Measurements from ENCODE around the gene CCDC54.
"Not testable (repeated sequence)": the region's sequence is repeated elsewhere in the genome, so short reads cannot be mapped to it uniquely, and the experiment has no call there.

Gene CCDC54

DNA sequence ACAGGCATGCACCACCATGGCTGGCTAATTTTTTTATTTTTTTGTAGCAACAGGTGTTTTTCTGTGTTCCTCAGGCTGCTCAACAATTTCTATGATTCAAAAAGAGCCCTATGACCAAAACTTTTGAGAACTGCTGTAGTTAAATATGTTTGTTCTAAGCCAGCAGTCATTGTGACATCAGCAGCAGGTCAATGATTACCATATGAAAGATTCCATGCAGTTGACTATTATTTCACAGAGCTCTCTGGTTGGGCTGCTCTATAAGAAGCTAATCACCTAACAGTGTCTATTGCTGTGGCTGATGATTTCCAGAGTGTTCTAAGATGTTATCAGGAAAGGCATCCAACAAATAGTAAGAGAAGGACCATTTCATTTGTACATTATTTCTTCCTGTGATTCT lies at the start of gene CCDC54:
Gene CCDC54 (plus strand): TSS at position 289 of the 400 bp plus-strand sequence. CDS start 149 bp downstream, outside the sequence.
- DNase-seq = no peak

DNA sequence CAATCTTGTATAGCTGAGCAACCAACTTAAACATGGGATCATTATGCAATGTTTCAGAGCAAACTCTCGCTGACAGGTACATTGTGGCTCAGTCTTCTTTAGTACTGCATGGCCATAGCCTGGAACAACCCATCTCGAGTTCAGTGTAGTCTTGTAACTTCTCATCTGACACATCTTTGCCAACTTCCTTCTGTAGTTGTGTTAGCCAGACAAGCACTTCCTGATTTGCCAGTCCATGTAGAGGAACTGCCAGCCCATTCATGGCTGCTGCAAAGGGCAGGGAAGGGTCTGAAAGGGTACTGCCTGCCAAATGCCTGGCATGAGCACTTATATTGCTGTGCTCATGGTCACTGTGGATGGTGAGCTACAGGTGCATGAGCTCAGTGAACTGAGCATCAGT lies 49.2 kb upstream of the CCDC54 start:
- DNase-seq = no peak

DNA sequence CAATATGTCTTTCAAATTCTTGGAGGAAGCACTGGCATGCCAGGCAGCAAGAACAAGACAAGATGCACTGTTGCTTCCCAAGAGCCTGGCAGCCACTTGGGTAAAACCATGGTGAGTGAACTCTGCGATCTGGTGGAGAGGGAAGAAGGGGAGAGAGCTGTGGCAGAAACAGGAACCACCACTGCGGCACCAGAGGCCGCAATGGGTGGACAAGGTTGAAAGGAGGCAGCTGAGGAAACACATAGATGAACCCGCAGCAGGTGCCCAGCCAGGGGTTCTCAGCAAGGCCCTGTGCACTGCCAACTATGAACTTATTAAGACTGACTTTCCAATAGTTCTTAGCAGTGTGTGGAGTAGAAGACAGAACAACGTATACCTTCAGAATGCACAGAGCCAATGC lies 48.2 kb upstream of the CCDC54 start:
- no peak for DNase-seq

DNA sequence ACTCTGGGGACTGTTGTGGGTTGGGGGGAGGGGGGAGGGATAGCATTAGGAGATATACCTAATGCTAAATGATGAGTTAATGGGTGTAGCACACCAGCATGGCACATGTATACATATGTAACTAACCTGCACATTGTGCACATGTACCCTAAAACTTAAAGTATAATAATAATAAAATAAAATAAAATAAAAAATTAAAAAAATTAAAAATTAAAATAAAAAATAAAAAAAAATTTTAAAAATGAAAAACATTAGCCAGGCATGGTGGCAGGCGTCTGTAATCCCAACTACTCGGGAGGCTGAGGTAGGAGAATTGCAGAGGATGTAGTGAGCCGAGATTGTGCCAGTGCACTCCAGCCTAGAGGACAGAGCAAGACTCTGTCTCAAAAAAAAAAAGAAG lies 37.5 kb upstream of the CCDC54 start:
- not testable (repeated sequence) for DNase-seq

DNA sequence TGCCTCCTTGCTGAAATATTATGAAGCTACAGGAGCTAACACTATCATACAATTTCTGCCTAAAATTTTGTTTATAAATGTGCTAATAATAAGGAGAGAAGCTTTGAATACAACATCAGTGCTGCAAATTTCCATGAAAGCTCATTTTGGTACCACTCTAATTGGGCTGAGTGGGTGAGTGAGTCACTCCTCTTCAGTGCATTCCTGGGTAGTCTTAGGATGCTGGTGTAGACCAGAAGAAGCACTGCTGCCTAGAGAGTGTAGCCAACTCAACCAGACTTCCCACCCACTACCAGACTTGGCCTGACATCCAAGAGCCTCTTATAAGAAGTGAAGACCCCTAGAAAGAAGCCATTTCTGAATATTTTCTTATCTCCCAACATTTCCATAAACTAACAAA lies 32.5 kb upstream of the CCDC54 start:
- DNase-seq = no peak

DNA sequence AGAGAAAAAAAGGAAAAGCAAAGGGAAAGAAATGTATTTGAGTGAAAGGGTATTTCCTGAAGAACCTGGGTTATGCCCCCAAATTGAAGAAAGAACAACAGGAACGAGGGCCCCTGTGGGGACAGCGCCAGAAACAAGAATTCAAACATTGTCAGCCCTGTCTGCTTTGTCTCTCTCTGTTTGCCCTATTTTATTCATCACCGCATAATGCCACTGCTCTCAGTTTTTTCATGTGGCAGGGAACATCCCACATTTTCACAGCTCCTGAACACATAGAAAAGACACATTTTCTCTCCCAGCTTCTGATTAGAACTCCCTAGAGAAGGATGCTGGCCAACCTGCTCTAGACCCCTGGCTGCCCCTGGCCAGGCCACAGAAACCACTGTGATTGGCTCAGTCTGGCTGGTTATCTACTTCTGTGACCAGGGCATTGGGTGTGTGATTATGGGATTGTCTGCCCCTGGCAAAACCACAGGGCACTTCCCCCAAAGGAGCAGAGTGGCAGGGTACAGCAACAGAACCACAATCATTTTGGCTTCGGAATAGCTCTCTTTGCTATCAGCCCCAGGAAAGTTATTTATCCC lies 31.3 kb upstream of the CCDC54 start:
- no peak for DNase-seq

DNA sequence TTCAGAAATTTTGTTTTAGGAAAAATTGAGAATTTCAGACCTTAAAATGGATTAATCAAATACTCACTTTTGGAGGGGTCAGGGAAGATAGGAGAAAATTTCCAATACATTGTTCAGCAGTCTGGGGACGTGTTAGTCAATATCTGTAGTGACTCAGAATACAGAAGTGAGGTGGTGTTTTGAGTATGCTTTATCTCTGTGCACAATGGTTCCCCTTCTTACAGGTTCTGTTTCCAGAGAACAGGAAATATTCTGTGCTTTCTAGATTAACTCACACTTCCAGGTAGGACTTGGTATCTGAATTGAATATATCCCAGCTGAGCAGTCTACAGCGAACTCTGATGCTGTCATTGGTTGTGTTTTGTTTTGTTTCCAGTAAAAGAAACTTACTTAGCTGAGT lies 30.7 kb upstream of the CCDC54 start:
- DNase-seq = no peak

DNA sequence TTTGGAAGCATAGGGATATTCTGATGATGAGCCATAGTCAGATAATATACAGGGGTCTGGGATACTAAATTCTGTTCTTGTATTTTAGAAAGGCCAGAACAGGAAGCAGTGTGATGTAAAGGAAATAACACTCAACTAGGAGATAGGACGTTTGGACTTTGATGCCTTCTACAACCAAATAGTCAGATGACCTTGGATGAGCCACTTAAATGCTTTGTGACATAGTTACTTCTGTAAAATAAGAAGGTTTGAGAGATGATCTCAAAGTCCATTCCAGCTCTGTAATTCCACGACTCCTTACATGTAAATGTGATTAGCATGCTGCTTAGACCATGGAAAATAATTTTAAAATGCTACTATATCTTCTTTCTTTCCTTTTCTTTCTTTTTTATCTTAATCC lies 29.5 kb upstream of the CCDC54 start:
- no peak for DNase-seq

DNA sequence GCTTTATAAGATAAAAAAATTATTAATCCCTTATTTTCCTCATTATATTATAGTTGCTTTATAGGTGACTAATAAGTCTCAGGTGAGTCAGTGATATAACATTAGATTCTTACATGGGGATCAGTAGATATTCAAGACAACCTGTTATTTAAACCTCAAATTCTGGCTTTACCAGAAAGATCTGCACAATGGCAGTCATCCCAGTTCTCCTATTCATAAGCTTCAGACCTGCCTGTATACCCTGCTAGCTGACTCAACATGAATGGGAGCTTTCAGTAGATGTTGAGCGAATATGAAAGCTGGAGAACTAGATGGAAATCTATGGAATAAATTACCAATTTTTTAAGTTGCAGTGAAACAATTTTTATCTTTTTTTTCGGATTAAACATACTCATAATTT lies 20.5 kb upstream of the CCDC54 start:
- no peak for DNase-seq

DNA sequence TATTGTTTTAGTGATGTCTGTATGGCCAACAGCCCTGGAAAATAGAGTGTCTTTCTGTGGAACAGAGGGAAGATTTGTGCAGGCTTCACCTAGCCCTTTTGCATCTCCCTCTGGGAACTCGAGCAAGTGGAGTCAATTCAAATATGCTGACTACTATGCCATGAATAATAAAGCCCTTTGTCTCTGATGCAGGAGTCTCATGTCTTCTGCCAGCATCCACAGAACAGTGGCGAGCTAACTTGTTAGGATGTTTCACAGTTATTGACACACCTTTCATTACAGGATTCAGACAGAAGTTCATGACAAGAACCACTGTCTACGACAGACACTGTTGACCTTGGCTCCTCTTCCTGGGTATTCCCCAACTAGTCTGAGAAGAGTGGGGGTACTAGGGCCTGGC lies 15.6 kb upstream of the CCDC54 start:
- DNase-seq = no peak

DNA sequence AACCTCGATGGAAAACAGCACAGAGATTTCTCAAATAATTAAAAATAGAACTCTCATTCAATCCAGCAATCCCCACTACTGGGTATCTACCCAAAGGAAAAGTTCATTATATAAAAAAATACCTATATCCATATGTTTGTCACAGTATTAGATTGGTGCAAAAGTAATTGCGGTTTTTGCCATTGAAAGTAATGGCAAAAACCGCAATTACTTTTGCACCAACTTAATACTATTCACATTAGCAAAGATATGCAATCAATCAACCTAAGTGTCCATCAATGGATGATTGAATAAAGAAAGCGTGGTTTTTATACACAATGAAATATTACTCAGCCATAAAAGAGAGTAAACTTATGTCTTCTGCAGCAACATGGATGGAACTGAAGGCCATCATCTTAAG lies 12.2 kb upstream of the CCDC54 start:
- DNase-seq = no peak

DNA sequence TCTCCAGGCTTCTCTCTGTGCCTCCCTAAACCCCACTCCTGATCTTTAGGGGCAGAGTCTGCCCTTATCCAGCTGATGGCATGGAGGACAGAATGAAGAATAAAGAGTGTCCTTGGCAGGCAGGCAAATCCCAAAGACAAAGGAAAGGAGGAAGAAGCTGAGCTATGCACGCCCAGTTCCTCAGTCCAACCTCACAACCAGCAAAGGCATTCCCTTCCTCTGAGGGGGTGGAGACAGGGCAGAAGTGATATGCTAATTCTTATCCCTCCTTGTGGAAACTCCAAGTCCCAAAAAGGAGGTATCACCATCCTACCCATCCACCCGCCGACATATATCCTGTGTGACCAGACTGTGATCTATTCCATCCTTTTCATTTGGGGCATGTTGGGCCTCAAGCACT lies 10.5 kb upstream of the CCDC54 start:
- DNase-seq = no peak

DNA sequence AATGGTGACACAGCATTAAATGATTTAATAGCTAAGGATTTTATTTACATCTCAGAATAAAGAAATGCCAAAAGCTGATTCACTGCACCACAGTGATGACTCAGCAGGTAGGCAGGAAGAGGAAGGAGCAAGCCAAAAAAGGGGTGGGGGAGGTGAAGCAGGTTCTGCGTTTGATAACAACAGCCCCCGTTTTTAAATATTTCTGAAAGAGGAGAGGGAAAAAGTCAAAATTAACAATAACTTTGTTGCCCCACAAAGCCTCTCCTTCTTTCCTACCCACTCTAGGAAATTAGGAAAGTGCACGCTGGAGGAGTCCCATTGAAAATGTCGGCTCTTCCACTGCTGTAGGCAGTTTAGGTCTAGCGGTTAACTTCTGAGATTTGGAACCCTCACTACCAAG lies 9.9 kb upstream of the CCDC54 start:
- no peak for DNase-seq

DNA sequence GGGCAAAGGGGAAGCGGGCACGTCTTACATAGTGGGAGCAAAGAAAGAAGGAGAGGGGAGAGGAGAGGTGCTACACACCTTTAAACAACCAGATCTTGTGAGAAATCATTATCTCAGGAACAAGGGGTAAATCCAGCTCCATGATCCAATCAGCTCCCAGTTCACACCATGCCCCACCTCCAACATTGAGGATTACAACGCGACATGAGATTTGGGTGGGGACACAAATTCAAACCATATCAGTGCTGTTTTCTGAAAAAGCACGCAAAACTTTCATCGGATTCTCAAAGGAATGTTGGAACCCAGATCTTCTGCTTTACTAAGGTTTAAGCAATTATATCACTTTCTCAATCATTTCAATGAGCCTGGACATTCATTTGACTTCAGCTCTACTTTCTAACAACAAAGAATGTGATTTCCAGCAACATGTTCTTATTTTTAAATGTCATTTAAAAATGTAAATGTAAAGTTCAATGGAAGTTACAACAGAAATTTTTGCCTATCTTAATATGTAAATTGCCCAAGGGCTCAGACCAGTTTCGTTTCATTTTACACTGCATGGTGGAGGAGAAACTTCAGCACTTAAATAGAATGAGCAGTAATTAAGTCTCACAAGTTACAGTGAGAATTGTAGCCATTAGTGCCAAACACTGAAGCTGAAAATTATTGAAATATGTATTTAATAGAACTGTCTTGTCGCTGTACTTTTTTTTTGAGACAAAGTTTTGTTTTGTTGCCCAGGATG lies 8.4 kb upstream of the CCDC54 start:
- no peak for DNase-seq

DNA sequence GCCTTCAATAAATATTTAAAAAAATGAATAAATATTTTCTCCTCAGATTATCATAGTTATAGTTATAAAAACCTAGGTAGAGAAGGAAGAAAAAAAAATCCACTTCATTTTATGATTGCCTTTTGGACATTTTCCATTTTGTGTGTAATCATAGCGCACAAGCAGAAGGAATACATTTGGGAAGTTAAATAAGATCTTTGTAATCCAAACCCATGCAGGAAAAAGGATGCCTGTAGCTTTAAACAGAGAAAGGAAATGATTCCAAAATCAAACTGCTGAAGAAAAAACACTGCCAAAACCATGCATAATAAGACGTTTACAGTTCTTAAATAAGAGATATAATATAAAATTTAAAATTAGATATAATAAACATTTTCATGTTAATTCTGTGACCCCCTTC lies 7.4 kb upstream of the CCDC54 start:
- no peak for DNase-seq

DNA sequence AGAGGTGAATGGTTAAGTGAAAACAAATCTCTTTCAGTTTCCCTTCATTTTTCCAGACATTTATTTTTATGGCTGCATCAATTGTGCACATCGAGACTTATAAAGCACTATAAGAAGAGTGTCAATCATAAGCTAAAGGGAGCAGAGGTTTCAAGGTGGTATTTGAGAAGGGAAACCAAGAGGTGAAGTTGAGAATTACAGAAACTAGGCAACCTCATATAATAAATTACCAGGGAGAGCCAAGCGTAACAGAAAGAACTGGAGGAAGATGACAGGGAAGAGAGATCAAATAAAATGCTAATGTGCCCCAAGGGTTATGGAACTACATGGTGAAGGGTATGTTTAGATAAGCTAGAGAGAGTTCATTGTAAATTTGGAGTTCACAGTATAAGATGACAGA lies 6.3 kb upstream of the CCDC54 start:
- no peak for DNase-seq

DNA sequence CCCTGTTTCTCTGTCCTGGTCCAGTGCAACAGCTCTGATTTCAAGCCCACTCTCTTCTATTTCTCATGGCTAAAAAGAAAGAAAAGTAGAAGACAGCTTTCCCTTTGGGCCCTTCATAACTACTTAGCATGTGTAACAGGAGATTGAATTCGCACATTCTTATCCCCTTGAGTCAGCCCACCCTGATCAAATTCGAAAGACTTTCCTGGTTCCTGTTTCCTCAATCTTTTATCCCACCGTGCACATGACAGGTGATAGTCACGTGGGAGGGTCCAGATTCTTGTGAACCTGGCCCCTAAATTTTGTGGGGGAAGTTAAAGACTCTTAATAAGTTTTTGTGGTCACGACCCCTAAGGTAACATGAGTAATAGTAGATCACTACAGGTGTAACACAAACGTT lies 4.7 kb upstream of the CCDC54 start:
- no peak for DNase-seq

DNA sequence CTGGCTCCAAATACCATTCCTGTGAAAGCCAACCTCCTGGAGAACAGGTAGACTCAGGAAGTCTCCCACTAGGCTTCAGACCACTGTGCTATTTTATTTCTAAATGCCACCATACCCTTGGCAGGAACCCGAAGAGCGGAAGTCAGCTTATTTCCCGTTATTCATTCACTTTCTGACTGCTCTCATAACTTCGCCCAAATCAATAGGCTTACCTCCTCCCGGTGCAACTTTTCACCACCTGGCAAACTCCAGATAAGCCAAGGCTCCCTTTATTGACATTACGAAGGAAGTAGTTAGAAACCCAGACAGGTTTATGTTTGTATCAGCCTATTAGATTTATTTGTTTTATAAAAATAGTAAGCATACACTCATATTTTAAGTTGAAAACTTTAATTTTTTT lies 3.3 kb upstream of the CCDC54 start:
- DNase-seq = no peak

DNA sequence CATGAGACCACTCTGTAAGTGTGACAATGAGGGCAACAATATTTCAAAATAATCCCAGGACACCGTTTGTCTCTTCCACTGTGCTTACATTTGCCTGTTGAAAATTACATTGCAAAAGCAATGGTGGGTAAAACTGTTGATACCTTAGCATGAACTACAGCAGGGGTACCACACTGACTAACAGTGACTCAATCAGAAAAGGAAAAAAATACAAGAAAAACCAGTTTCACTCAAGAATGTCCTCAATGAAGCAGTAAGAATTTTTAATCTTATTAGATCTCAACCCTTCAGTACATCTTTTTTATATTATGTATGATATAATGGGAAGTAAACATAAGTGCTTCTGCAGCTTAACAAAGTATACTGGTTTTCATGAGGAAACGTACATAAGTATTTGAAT lies 1.6 kb upstream of the CCDC54 start:
- DNase-seq = no peak

DNA sequence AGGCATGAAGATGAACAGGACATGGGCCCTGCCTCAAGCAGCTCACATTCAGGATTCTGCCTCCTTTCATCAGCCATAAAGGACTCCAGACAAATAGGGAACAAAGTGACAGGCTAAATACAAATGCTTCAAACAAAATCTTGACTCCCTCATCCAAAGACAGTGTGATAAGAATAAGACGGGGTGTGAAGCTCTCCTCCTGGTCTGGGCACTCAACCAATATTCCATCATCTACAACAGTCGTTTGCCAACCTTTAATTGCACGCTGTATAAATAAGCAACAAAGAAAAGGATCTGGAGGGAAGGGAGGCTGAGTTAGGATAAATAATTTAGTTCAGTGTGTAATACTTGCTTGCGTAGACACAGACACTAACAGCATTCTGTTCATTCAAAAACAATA lies 5.4 kb downstream of the CCDC54 start:
- no peak for DNase-seq

DNA sequence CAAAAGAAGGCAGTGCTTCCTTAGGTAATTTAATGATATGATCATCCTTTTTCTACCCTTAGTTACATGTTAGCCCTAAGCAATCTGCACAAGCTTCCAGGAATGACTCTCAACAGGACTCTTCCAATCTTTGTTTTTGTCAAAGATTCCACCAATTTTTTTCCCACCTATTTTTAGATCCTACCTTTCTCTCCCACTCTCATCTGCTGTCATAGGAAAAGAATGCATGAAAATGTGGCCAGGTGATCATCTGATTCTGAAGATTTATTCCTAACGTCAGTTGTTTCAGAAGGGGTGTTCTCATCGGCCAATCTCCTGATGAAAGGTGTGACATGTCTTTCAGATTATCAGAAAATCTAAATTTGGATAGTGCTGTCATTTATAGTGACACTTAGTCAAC lies 7.2 kb downstream of the CCDC54 start:
- DNase-seq = no peak

DNA sequence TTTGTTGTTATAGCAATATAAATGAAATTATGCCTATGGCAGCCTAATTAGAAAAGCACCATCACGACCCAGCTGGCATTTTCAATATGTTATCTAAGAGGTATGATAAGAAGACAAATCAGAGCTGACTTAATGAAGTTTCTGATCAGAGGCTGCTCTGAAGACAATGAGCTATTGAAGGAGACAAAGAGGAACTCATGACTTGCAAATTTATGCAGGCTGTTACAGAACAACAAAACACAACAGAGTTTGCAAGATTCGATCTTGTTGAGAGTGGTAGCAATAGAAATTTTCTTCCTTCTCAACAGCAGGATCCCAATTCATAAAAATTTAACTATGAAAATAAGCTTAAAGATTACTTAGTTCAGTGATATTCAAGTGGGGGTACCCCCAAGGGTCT lies 7.7 kb downstream of the CCDC54 start:
- DNase-seq = no peak

DNA sequence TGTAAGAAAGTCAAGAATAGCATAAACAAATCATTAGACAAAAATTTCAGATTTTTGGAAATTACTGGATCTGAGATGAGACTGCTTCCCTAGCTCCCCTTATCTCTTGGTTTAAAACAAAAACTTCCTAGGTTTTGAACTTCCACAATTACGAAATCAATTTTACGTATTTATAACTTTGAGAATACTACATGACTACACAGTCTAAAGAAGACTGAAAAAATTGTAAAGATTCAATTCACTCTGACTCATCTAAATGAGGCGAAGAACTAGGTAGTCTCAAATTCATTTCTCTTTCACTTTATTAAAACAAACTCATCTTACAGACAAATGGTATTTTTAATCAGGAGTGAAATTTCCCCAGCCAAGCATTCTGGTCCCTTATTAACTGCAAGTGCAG lies 10.3 kb downstream of the CCDC54 start:
- no peak for DNase-seq

DNA sequence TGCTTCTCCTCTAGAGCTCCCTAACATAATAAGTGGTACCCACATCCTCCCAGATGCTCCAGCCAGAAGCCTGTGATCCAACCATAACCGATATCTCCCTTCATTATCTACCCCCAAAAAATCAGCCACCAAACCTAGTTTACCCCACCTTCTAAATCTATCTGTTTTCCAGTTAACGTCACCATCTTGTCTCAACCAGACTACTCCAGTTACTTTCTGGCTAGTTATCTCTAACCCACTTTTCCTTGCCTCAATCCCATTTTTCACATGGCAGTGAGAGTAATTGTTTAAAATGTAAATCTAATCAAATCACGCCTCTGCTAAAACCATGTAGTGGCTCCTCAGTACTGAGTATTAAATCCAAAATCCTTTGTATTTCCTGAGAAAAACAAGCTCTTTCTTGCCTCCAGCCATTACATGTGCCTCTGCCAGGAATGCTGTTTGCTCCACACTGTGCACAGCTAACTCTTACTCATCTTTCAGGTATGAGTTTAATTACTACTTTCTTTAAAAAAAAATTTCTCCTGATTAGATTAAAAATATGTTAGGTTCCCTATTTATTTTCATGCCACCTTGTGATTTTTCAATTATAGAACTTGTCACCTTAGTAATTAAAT lies 15.4 kb downstream of the CCDC54 start:
- DNase-seq = no peak

DNA sequence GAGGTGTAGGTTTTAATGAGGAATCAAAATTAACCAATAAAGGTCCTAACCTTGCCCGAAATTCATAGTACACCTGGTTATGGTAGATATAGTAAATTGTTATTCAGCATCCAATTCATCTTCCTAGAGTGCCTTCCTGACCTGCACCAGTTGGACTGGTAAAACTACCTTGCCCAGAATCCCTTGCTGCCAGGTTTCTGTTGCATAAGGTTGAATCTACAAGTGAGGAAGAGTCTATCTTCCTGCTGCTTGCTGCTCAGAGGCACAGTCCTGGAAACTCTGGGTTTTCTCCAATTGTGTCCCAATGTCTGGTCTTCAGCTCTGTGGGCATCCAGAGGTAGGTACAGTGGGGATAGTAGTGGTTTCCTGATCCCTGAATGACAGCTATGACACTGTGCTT lies 17.3 kb downstream of the CCDC54 start:
- DNase-seq = no peak

Measured in stimulated activated naive CD4-positive, alpha-beta T cell treated with Interleukin-2 at 50 U/mL for 16 hours (primary cell).